HG02840 (cell line): ENCODE results near the gene FYN.
"Not testable (repeated sequence)": the region's sequence is repeated elsewhere in the genome, so short reads cannot be mapped to it uniquely, and the experiment has no call there.

ENCODE experiments used
- ATAC-seq: cut with Tn5 transposase; IDR thresholded peaks from one replicate; pipeline ENCODE4 v1.9.1; 2021; ENCODE audit warnings: mild to moderate bottlenecking, moderate library complexity, moderate number of reproducible peaks; ENCODE audit not compliant: unreplicated experiment, low FRiP score

Gene FYN

GRCh38 chr6:111837641-111838500 lies 35.4 kb downstream of the FYN start:
- ATAC-seq: peak; percentile 66

- no peak for ATAC-seq
Observed at GRCh38 chr6:111837007-111837406, 36.2 kb downstream of the FYN start.

GRCh38 chr6:111835807-111836206 lies 37.4 kb downstream of the FYN start:
- ATAC-seq: no peak

- not testable (repeated sequence) for ATAC-seq
Observed at GRCh38 chr6:111835398-111835797, 37.9 kb downstream of the FYN start.

- ATAC-seq: no peak
Observed at GRCh38 chr6:111834356-111834755, 38.9 kb downstream of the FYN start.

GRCh38 chr6:111832833-111833418 lies 40.3 kb downstream of the FYN start:
- ATAC-seq: peak; percentile 44

GRCh38 chr6:111831408-111831807 lies 41.8 kb downstream of the FYN start:
- no peak for ATAC-seq

- ATAC-seq: no peak
Observed at GRCh38 chr6:111829998-111830397, 43.3 kb downstream of the FYN start.

- no peak for ATAC-seq
Observed at GRCh38 chr6:111829581-111829980, 43.7 kb downstream of the FYN start.

GRCh38 chr6:111828809-111829208 lies 44.4 kb downstream of the FYN start:
- ATAC-seq: no peak

GRCh38 chr6:111825439-111826086 lies 47.7 kb downstream of the FYN start:
- no peak for ATAC-seq

GRCh38 chr6:111824608-111825337 lies 48.5 kb downstream of the FYN start:
- peak; percentile 75 for ATAC-seq

GRCh38 chr6:111823831-111824607 lies 49.2 kb downstream of the FYN start:
- ATAC-seq: no peak

GRCh38 chr6:111823012-111823411 lies 50.2 kb downstream of the FYN start:
- no peak for ATAC-seq

GRCh38 chr6:111819458-111819857 lies 53.8 kb downstream of the FYN start:
- ATAC-seq: no peak

- no peak for ATAC-seq
Observed at GRCh38 chr6:111818539-111819226, 54.6 kb downstream of the FYN start.

GRCh38 chr6:111817451-111818120 lies 55.7 kb downstream of the FYN start:
- ATAC-seq: no peak

GRCh38 chr6:111813677-111814310 lies 59.5 kb downstream of the FYN start:
- ATAC-seq: no peak
